Testis (tissue), 2 donors: ENCODE results near the gene CREG2.

Experiments used
- CTCF ChIP-seq, 3 experiments: fragments of 450-650 bp in 2 of 3; fragments of 200-600 bp in 1 of 3; sonication (generic) in 1 of 3; IDR thresholded peaks; one replicate each; pipeline ENCODE4 v1.5.1; 2016 to 2019; ENCODE audit warnings: antibody characterized with exemption in 3 of 3, mild to moderate bottlenecking in 2 of 3, moderate library complexity in 1 of 3
- POLR2A ChIP-seq: fragments of 450-650 bp; IDR thresholded peaks from one replicate; pipeline ENCODE4 v1.6.1; 2017; ENCODE audit warnings: antibody characterized with exemption, mild to moderate bottlenecking, moderate library complexity

GRCh38 chr2:101387151-101387834 is at the start of gene CREG2:
- TF ChIP-seq CTCF (IDR thresholded peaks at IDR 0.05) (peak; percentile 34 to 48 (median 41)), POLR2A (no peak)
